Fibroblast of villous mesenchyme (primary cell): ENCODE results near the gene MT1HL1. TPM values are rescaled to one million over a fixed set of nuclear protein-coding genes. Genes with fewer than 3 reads are reported as not detected.

Source experiments
- DNase-seq: peaks from one replicate; pipeline ENCODE4 v3.0.0-alpha.2; 2010; ENCODE audit warnings: low read depth
- H3K4me3 ChIP-seq: 2 replicates; pipeline ENCODE4 v1.5.1; 2011; ENCODE audit warnings: low read depth, mild to moderate bottlenecking, low read length
- total RNA-seq: library from RNA; depleted of rRNA; stranded (reverse); fragments of >200 nt; gene quantifications from 2 replicates; pipeline ENCODE4 v1.2.3, GENCODE V29; 2012
- TF ChIP-seq, protein P1 (sequence below): IDR thresholded peaks from 2 replicates; pipeline ENCODE4 v1.5.1; 2012; ENCODE audit warnings: low read depth, mild to moderate bottlenecking, low read length; ENCODE audit not compliant: insufficient read depth

Gene MT1HL1
- total RNA-seq, 1 donor: not detected

GRCh38 chr1:236963920-236964319, 40.3 kb downstream of the MT1HL1 start:
- TF ChIP-seq, protein P1, sequence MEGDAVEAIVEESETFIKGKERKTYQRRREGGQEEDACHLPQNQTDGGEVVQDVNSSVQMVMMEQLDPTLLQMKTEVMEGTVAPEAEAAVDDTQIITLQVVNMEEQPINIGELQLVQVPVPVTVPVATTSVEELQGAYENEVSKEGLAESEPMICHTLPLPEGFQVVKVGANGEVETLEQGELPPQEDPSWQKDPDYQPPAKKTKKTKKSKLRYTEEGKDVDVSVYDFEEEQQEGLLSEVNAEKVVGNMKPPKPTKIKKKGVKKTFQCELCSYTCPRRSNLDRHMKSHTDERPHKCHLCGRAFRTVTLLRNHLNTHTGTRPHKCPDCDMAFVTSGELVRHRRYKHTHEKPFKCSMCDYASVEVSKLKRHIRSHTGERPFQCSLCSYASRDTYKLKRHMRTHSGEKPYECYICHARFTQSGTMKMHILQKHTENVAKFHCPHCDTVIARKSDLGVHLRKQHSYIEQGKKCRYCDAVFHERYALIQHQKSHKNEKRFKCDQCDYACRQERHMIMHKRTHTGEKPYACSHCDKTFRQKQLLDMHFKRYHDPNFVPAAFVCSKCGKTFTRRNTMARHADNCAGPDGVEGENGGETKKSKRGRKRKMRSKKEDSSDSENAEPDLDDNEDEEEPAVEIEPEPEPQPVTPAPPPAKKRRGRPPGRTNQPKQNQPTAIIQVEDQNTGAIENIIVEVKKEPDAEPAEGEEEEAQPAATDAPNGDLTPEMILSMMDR: no peak
- no peak overlapping the region for H3K4me3 ChIP-seq
- no peak for DNase-seq

- TF ChIP-seq, protein P1: no peak
- no peak for DNase-seq
- no peak overlapping the region for H3K4me3 ChIP-seq
These were observed 45.1 kb downstream of the MT1HL1 start for GRCh38 chr1:236959112-236959511.

- TF ChIP-seq, protein P1: no peak
- no peak for DNase-seq
- no peak overlapping the region for H3K4me3 ChIP-seq
These were observed 47.0 kb downstream of the MT1HL1 start for GRCh38 chr1:236957235-236957634.

Other genes starting within 250 kb of the MT1HL1 start
- gene MTR, start 209.1 kb downstream of the MT1HL1 start, total RNA-seq: 26.7 and 34.5 TPM in 2 replicates
- not detected in 2 replicates for gene RYR2, start 37.7 kb upstream of the MT1HL1 start, total RNA-seq